Testis (tissue), 3 donors: ENCODE results near the gene EEF1A2. TPM values are rescaled to one million over a fixed set of nuclear protein-coding genes. Genes with fewer than 3 reads are reported as not detected.
"Not testable (repeated sequence)": the region's sequence is repeated elsewhere in the genome, so short reads cannot be mapped to it uniquely, and the experiment has no call there.

Experiments used
- DNase-seq: peaks from one replicate; pipeline ENCODE4 v3.0.0-alpha.2; 2019
- H3K27ac ChIP-seq, 2 donors: fragments of 200-600 bp; sonication (generic); one replicate each; pipeline ENCODE4 v1.5.1; 2019
- H3K27me3 ChIP-seq: fragments of 200-600 bp; sonication (generic); one replicate; pipeline ENCODE4 v1.5.1; 2019
- H3K36me3 ChIP-seq: fragments of 200-600 bp; sonication (generic); one replicate; pipeline ENCODE4 v1.5.1; 2017; ENCODE audit warnings: low read depth; ENCODE audit errors: missing control alignments
- H3K4me1 ChIP-seq: fragments of 200-600 bp; sonication (generic); one replicate; pipeline ENCODE4 v1.5.1; 2019
- H3K4me3 ChIP-seq, 2 donors: fragments of 200-600 bp; sonication (generic); one replicate each; pipeline ENCODE4 v1.5.1; 2017 to 2019
- H3K9me3 ChIP-seq: fragments of 200-600 bp; sonication (generic); one replicate; pipeline ENCODE4 v1.5.1; 2017
- CTCF ChIP-seq, 3 experiments: fragments of 450-650 bp in 2 of 3; fragments of 200-600 bp in 1 of 3; sonication (generic) in 1 of 3; IDR thresholded peaks; one replicate each; pipeline ENCODE4 v1.5.1; 2016 to 2019; ENCODE audit warnings: antibody characterized with exemption in 3 of 3, mild to moderate bottlenecking in 2 of 3, moderate library complexity in 1 of 3
- POLR2A ChIP-seq: fragments of 450-650 bp; IDR thresholded peaks from one replicate; pipeline ENCODE4 v1.6.1; 2017; ENCODE audit warnings: antibody characterized with exemption, mild to moderate bottlenecking, moderate library complexity
- WGBS, 2 donors: methylation state at CpG; one replicate each; pipeline ENCODE4 v1.1.5; 2018; 5-methylcytosine and 5-hydroxymethylcytosine counted together
- intact Hi-C: fragments of 100-400 bp; cut with DNase I; formaldehyde crosslinking; loops from one replicate; pipeline ENCODE4 v1.15.1; 2023; ENCODE audit warnings: low total_unique reads
- polyA plus RNA-seq: library from polyadenylated mRNA; stranded (reverse); fragments of 350-450 nt; fragmentation: Illumina TruSeq; extraction: RNeasy Lipid Tissue Mini Kit (QIAGEN cat#74804); gene quantifications from one replicate; pipeline ENCODE4 v1.2.3, GENCODE V29; 2014; ENCODE audit warnings: low read depth, low replicate concordance; ENCODE audit not compliant: insufficient read depth
- total RNA-seq, 2 donors: library from RNA; depleted of rRNA; stranded (reverse); fragments of >200 nt; gene quantifications; one replicate each; pipeline ENCODE4 v1.2.3, GENCODE V29; 2016

Gene EEF1A2
- total and polyA plus RNA-seq, 3 donors from 2014 or later: 9.8 to 19.1 (median 15.9) TPM

DNA sequence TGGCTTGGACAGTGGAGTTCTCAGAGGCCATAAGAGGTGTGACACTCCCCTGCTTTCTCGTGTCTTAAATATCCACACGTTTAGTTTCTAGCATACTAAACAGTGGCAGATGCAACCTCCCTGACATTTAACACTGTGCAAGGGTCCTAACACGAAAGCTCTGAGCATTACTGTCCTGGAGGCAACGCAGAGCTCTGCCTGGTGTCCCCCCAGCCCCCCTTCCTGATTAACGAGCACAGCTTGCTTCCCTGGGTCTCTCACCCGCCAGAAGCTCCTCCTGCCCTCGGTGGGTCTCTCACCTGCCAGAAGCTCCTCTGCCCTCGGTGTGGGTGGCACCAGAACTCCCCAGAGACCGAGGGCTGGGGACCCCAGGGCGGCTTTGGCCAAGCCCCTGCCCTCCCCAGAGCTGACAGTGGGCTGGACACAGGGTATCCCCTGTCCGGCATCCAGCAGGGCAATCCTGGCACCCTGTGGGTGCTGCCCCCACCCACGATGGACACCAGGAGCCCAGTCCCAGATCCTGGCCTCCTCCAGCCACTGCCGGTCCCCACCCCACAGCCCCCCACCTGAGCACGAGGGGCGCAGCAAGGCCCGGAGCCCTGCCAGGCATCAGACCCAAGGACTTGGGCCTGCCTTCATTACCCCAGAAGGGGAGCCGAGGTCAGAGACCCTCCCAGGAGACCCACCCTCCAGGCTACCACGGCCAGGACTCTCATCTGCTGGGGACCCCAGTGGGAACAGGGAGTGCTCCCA is 14.1 kb downstream of the EEF1A2 start:
- H3K4me1 ChIP-seq: no peaks in the 10 kb centered on the region
- WGBS, 2 donors: 33 to 57% methylated on average over 5 to 17 of the region's 18 CpGs
- no peaks in the 10 kb centered on the region for H3K27me3 ChIP-seq
- no peaks in the 10 kb centered on the region for H3K9me3 ChIP-seq
- no peak for TF ChIP-seq CTCF (IDR thresholded peaks at IDR 0.05)
- TF ChIP-seq POLR2A: no peak
- no peak for DNase-seq
- H3K4me3 ChIP-seq: no peak overlapping the region
- no peak overlapping the region for H3K27ac ChIP-seq
- H3K36me3 ChIP-seq: no peaks in the 10 kb centered on the region
- intact Hi-C loops: no loop called here

- no peak overlapping the region for H3K4me3 ChIP-seq
- 30 to 45% methylated on average over 2 to 17 of the region's 17 CpGs for WGBS, 2 donors
- no peaks in the 10 kb centered on the region for H3K27me3 ChIP-seq
- no peak for DNase-seq
- H3K4me1 ChIP-seq: no peaks in the 10 kb centered on the region
- no peaks in the 10 kb centered on the region for H3K9me3 ChIP-seq
- H3K36me3 ChIP-seq: no peaks in the 10 kb centered on the region
- TF ChIP-seq POLR2A (no peak), CTCF (IDR thresholded peaks at IDR 0.05) (no peak)
- no peak overlapping the region for H3K27ac ChIP-seq
- intact Hi-C loops: no loop called here
Observed at GRCh38 chr20:63484236-63484635, 14.6 kb downstream of the EEF1A2 start.

DNA sequence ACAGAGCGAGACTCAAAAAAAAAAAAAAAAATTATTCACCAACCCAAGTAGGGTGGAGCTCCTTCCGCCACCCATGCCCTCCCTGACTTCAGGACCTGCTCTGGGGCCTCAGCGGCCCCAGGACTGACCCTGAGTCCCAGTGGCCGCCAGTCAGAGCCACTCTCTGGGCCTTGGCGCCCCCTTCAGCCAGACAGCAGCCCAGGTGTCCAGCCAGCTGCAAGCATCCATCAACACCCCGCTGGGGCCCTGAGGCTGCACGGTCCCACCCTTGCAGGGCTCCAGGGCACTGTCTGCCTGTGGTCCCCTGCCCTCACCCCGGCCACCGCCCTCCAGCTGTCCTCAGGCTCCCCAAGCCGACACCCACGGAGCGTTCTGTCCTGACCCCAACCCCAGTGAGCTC is 15.0 kb downstream of the EEF1A2 start:
- H3K27ac ChIP-seq: no peak overlapping the region
- H3K27me3 ChIP-seq: no peaks in the 10 kb centered on the region
- no peaks in the 10 kb centered on the region for H3K4me1 ChIP-seq
- H3K4me3 ChIP-seq: no peak overlapping the region
- intact Hi-C loops: no loop called here
- DNase-seq: no peak
- H3K36me3 ChIP-seq: no peaks in the 10 kb centered on the region
- TF ChIP-seq CTCF (IDR thresholded peaks at IDR 0.05) (no peak), POLR2A (no peak)
- H3K9me3 ChIP-seq: no peaks in the 10 kb centered on the region
- 69 to 78% methylated on average over 7 to 12 of the region's 12 CpGs for WGBS, 2 donors

- DNase-seq: no peak
- no peaks in the 10 kb centered on the region for H3K36me3 ChIP-seq
- no peak overlapping the region for H3K4me3 ChIP-seq
- no peaks in the 10 kb centered on the region for H3K27me3 ChIP-seq
- H3K9me3 ChIP-seq: no peaks in the 10 kb centered on the region
- no peak for TF ChIP-seq POLR2A
- TF ChIP-seq CTCF (IDR thresholded peaks at IDR 0.05): no peak
- H3K4me1 ChIP-seq: no peaks in the 10 kb centered on the region
- no peak overlapping the region for H3K27ac ChIP-seq
- intact Hi-C loops: no loop called here
- 51 to 71% methylated on average over 6 to 11 of the region's 11 CpGs for WGBS, 2 donors
Observed at GRCh38 chr20:63482021-63482587, 16.8 kb downstream of the EEF1A2 start.

GRCh38 chr20:63481503-63481902 is 17.4 kb downstream of the EEF1A2 start:
- no peaks in the 10 kb centered on the region for H3K4me1 ChIP-seq
- intact Hi-C loops: no loop called here
- H3K27me3 ChIP-seq: no peaks in the 10 kb centered on the region
- H3K27ac ChIP-seq: no peak overlapping the region
- no peaks in the 10 kb centered on the region for H3K36me3 ChIP-seq
- no peak overlapping the region for H3K4me3 ChIP-seq
- WGBS, 2 donors: 74 to 75% methylated on average over 12 of the region's 12 CpGs
- no peaks in the 10 kb centered on the region for H3K9me3 ChIP-seq
- TF ChIP-seq CTCF (IDR thresholded peaks at IDR 0.05): no peak
- no peak for TF ChIP-seq POLR2A
- no peak for DNase-seq

- H3K27me3 ChIP-seq: not testable (repeated sequence)
Observed at GRCh38 chr20:63479695-63480419, 19.0 kb downstream of the EEF1A2 start.

More at GRCh38 chr20:63479695-63480419, 19.0 kb downstream of the EEF1A2 start:
- H3K36me3 ChIP-seq, H3K27ac ChIP-seq, intact Hi-C loops, DNase-seq, H3K4me3 ChIP-seq, H3K4me1 ChIP-seq, H3K9me3 ChIP-seq: not testable (repeated sequence)
- WGBS, 2 donors: 65 to 72% methylated on average over 9 to 32 of the region's 32 CpGs
